Lung (tissue), 12 donors: ENCODE measurements around the gene CIRBP. TPM values are rescaled to one million over a fixed set of nuclear protein-coding genes. Genes with fewer than 3 reads are reported as not detected.

ENCODE experiments used
- ATAC-seq: fragments of 200-7000 bp; cut with Tn5 transposase; one replicate; pipeline ENCODE4 v1.9.1; 2020; ENCODE audit warnings: moderate number of reproducible peaks; ENCODE audit not compliant: insufficient read depth, low FRiP score
- DNase-seq, 3 donors: peaks; one replicate each; pipeline ENCODE4 v3.0.0-alpha.2; 2013 to 2017
- H3K27ac ChIP-seq, 2 donors: one replicate each; pipeline ENCODE4 v1.5.1; 2013; ENCODE audit warnings: mild to moderate bottlenecking in 2 of 2, moderate library complexity in 2 of 2, control low read depth in 1 of 2, inconsistent platforms in 1 of 2, low read depth in 1 of 2, low read length in 1 of 2
- H3K27me3 ChIP-seq, 3 donors: one replicate each; pipeline ENCODE4 v1.5.1; 2013; ENCODE audit warnings: low read length in 2 of 3; ENCODE audit not compliant: control insufficient read depth in 3 of 3, insufficient read depth in 3 of 3
- H3K36me3 ChIP-seq, 4 donors: one replicate each; pipeline ENCODE4 v1.5.1; 2013; ENCODE audit warnings: low read length in 4 of 4, mild to moderate bottlenecking in 1 of 4, moderate library complexity in 1 of 4; ENCODE audit not compliant: control insufficient read depth in 4 of 4, insufficient read depth in 4 of 4
- H3K4me1 ChIP-seq, 5 donors: one replicate each; pipeline ENCODE4 v1.5.1; 2013; ENCODE audit warnings: low read length in 5 of 5, mild to moderate bottlenecking in 2 of 5, moderate library complexity in 1 of 5; ENCODE audit not compliant: control insufficient read depth in 5 of 5, insufficient read depth in 5 of 5
- H3K4me3 ChIP-seq: one replicate; pipeline ENCODE4 v1.5.1; 2013; ENCODE audit warnings: mild to moderate bottlenecking, control low read depth, moderate library complexity
- H3K9ac ChIP-seq, 2 donors: one replicate each; pipeline ENCODE4 v1.5.1; 2013; ENCODE audit warnings: low read length in 2 of 2, control low read depth in 1 of 2; ENCODE audit not compliant: insufficient read depth in 1 of 2
- H3K9me3 ChIP-seq, 4 donors: one replicate each; pipeline ENCODE4 v1.5.1; 2013; ENCODE audit warnings: low read length in 3 of 4, mild to moderate bottlenecking in 1 of 4, moderate library complexity in 1 of 4; ENCODE audit not compliant: control insufficient read depth in 4 of 4, insufficient read depth in 3 of 4
- WGBS, 2 donors: extraction: QIAGEN DNeasy Blood & Tissue Kit; methylation state at CpG; one replicate each; pipeline ENCODE4 v1.1.7; 2013; 5-methylcytosine and 5-hydroxymethylcytosine counted together
- polyA plus RNA-seq, 2 donors: library from polyadenylated mRNA; stranded (reverse); fragments of 200-250 nt; gene quantifications; one replicate each; pipeline ENCODE4 v1.2.1, GENCODE V29; 2013
- total RNA-seq, 2 donors: library from RNA; depleted of rRNA in 1 of 2; stranded (reverse); fragments of >200 nt in 1 of 2; gene quantifications; one replicate each; pipeline ENCODE4 v1.2.1, GENCODE V29; 2014 to 2021
- TF ChIP-seq, protein P1 (sequence below): IDR thresholded peaks from 2 replicates; pipeline ENCODE4 v1.5.1; 2012; ENCODE audit warnings: mild to moderate bottlenecking; ENCODE audit errors: control extremely low read depth, extremely low read depth
- donor health status: control.
- donor health status: control.
- donor health status: Bipolar disorder and iron deficiency.
- donor health status: healthy.
- donor health status: DM: yes; HTN: yes; CAD: no.

Gene CIRBP
- total and polyA plus RNA-seq, 4 donors = 313 to 488 (median 439) TPM

DNA sequence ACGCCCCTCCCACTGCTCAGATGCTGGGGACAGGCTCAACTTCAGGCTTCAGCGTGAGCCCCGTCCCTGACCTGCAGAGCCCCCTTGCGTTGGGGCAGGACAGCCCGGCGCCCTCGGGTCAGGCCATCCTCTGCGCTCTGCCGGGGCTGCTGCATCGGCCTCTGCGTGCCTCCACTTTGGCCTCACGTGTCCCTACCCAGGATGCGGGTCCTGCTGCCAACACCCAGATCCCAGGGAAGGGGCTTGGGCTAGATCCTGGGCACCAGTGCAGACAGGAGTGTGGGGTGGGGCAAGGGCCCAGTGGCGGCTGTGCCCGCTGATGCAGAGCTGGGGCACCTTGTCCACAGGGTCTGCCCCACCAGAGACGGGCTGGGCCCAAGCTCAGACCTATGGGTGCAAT lies 44.3 kb upstream of the CIRBP start:
- H3K27ac ChIP-seq = no peak overlapping the region
- no peak overlapping the region for H3K4me3 ChIP-seq
- H3K9me3 ChIP-seq = no peaks in the 10 kb centered on the region
- DNase-seq (no peak), ATAC-seq (no peak)
- 89 to 92% methylated on average over 16 of the region's 16 CpGs for WGBS, 2 donors
- H3K36me3 ChIP-seq = peaks cover 0 to 74% (median 10%) of the 10 kb centered on the region in 4 donors
- TF ChIP-seq, protein P1, sequence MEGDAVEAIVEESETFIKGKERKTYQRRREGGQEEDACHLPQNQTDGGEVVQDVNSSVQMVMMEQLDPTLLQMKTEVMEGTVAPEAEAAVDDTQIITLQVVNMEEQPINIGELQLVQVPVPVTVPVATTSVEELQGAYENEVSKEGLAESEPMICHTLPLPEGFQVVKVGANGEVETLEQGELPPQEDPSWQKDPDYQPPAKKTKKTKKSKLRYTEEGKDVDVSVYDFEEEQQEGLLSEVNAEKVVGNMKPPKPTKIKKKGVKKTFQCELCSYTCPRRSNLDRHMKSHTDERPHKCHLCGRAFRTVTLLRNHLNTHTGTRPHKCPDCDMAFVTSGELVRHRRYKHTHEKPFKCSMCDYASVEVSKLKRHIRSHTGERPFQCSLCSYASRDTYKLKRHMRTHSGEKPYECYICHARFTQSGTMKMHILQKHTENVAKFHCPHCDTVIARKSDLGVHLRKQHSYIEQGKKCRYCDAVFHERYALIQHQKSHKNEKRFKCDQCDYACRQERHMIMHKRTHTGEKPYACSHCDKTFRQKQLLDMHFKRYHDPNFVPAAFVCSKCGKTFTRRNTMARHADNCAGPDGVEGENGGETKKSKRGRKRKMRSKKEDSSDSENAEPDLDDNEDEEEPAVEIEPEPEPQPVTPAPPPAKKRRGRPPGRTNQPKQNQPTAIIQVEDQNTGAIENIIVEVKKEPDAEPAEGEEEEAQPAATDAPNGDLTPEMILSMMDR = no peak
- peaks cover 0 to 2% (median 0%) of the 10 kb centered on the region in 5 donors for H3K4me1 ChIP-seq
- H3K9ac ChIP-seq = no peak overlapping the region
- H3K27me3 ChIP-seq = no peaks in the 10 kb centered on the region

GRCh38 chr19:1225440-1226226 lies 43.5 kb upstream of the CIRBP start:
- WGBS, 2 donors = 80 to 87% methylated on average over 29 of the region's 29 CpGs
- H3K9me3 ChIP-seq = no peaks in the 10 kb centered on the region
- ATAC-seq (no peak), DNase-seq (no peak)
- TF ChIP-seq, protein P1 = no peak
- peaks cover 0 to 2% (median 0%) of the 10 kb centered on the region in 5 donors for H3K4me1 ChIP-seq
- no peak overlapping the region for H3K9ac ChIP-seq
- no peak overlapping the region for H3K27ac ChIP-seq
- peaks cover 0 to 66% (median 9%) of the 10 kb centered on the region in 4 donors for H3K36me3 ChIP-seq
- H3K4me3 ChIP-seq = no peak overlapping the region
- H3K27me3 ChIP-seq = no peaks in the 10 kb centered on the region

DNA sequence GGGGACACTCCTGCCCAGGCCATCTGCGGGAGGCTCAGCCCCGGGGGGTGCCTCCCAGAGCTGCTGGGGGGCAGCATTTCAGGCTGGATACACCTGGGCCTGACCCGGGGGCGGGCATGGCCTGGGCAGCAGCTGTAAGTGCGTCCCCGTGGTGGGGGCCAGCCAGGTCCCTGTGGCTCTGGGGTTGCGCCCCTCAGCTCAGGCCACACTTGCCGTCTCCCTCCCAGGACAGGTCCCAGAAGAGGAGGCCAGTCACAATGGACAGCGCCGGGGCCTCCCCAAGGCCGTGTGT lies 43.0 kb upstream of the CIRBP start:
- Histone ChIP-seq H3K4me3 (no peak overlapping the region), H3K36me3 (peaks cover 0 to 61% (median 5%) of the 10 kb centered on the region in 4 donors), H3K9me3 (no peaks in the 10 kb centered on the region), H3K4me1 (peaks cover 0 to 2% (median 0%) of the 10 kb centered on the region in 5 donors), H3K9ac (no peak overlapping the region), H3K27ac (no peak overlapping the region), H3K27me3 (no peaks in the 10 kb centered on the region)
- TF ChIP-seq, protein P1 = no peak
- no peak for DNase-seq
- no peak for ATAC-seq
- WGBS, 2 donors = 96 to 98% methylated on average over 10 to 11 of the region's 11 CpGs
